Fibroblast of the conjunctiva (primary cell): ENCODE measurements around the gene CHST3.
"Not testable (repeated sequence)": the region's sequence is repeated elsewhere in the genome, so short reads cannot be mapped to it uniquely, and the experiment has no call there.

Experiments
- DNase-seq: peaks from one replicate; pipeline ENCODE4 v3.0.0-alpha.2; 2010; ENCODE audit warnings: low read depth

Gene CHST3

DNA sequence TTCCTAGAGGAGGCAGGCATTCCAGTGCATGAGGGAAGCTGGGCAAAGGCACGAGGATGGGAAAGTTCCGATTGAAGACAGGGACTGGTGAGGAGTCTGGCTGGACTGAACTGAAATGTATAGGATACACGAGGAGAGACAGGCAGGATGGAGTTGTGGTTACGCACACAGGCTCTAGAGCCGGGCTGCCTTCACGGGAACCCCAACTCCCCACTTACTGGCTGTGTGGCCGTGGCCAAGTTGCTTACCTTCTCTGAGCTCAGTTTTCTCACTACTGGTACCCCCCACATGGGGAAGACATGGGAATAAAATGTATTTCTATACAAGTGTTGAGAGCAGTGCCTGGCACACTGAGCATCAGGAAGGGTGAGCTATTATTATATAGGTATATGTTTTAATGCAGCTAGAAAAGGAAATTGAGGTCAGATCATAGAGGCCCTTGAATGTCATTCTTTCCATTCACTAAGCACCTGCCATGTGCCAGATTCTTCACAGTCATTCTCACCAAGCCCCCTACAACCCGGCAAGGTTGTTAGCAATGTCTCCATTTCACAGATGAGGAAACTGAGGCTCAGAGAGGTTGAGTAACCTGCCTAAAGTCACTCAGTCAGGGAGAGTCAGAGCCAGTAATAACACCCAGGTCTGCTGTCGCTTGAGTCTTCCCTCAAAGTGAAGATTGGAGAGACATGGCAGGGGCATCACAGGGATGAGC, 9.7 kb downstream of the CHST3 start:
- no peak for DNase-seq

DNA sequence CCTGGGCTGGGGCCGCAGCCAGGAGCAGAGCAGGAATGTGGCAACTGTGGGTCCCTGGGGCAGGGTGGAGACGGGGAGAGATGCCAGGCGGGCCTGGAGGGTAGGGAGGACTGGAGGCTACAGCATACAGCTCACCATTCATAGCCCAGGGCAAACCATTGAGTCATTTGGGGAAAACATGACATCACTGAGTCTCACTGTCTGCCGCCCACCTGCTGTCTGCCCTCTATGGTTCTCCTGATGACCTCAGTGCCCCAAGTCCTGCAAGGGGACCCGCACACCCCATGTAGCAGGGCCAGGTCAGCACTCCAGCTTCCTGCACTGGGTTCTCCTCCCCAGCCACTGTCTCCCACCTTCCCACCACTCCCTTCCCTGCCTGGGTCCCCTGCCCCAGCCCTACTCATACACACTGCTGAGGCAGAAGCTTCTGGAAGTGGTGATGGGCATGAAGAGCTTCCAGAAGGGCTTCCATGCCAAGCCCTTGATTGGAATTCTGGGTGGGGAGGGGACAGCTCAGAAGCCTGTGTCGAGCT, 10.4 kb downstream of the CHST3 start:
- peak; percentile 42 for DNase-seq

- no peak for DNase-seq
Observed at GRCh38 chr10:71975087-71975870, 11.1 kb downstream of the CHST3 start.

- peak; percentile 43 for DNase-seq
Observed at GRCh38 chr10:71975871-71976725, 11.9 kb downstream of the CHST3 start.

DNA sequence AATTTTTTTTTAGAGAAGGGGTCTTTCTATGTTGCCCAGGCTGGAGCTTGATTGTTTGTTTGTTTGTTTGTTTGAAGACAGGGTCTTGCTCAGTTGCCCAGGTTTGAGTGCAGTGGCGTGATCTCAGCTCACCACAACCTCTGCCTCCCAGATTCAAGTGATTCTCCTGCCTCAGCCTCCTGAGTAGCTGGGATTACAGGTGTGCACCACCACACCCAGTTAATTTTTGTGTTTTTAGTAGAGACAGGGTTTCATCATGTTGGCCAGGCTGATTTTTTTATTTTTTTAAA, 13.4 kb downstream of the CHST3 start:
- not testable (repeated sequence) for DNase-seq

- DNase-seq, result no peak
Observed at GRCh38 chr10:71978476-71978875, 14.3 kb downstream of the CHST3 start.

DNA sequence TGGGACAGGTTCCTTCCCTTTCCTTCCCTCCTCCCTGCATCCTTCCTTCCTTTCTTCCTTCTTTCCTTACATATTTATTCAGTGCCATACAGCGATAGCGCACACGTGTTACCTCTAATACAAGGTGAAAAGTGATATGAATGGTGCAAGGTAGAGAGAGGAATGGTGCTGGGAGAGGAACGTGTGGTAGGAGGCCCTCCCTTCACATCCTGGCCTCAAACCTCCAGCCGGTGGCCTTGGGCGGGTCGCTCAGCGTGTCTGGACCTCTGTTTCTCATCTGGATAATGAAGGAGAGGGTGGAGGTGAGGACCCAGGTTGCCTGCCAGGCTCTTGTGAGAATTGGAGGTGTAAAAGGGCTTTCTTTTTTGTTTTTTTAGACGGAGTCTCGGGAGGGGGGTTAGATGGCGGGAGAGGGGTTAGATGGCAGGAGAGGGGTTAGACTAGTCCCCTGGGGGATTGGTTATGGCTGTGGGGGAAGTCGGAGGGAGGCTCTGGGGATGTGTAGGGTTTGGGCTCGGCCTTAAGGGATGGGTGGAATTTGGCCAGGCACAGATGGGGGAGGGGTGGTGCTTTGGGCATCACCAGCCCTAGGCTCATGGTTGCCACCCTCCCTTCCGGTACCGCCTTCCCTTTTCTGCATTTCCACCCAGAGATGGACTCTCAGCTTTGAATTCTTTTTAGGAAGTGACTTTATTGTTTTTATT, 14.9 kb downstream of the CHST3 start:
- DNase-seq, result no peak

DNA sequence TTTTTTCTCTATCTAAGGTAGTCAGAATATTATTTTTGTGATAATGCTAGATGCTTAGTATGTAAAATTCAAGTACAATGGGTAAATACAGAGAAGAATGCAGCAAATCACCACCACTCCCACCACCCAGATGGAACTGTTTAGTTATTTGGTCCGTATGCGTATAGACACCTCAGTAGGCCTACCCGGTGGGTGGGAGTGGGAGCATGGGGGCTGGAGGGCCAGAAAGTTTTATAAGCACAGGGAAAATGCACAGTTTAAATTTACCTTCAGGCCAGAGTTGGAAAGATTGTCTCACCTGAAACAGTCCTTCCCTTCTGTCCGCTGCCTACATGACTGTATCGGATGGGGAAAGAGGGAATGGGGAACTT, 15.5 kb downstream of the CHST3 start:
- DNase-seq, result no peak

- DNase-seq, result no peak
Observed at GRCh38 chr10:71980181-71981014, 16.2 kb downstream of the CHST3 start.

GRCh38 chr10:71981015-71981875, 17.1 kb downstream of the CHST3 start:
- DNase-seq, result no peak

DNA sequence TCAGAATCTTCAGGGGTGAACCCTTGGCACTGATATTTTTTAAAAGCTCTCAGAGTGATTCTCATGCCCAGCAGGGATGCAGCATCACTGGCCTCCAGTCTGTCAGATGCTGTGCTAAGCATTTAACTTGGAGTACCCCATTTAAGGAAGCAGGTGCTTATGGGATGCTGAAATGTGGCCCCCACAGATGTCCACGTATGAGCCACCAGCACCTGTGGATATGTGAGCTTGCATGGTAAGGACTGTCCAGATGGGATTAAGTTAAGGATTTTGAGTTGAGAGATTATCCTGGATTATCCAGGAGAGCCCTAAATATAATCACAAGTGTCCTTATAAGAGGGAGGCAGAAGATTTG, 17.7 kb downstream of the CHST3 start:
- DNase-seq, result no peak

- DNase-seq, result no peak
Observed at GRCh38 chr10:71982269-71983178, 18.3 kb downstream of the CHST3 start.

GRCh38 chr10:71984126-71984808, 20.1 kb downstream of the CHST3 start:
- DNase-seq, result no peak

- DNase-seq, result no peak
Observed at GRCh38 chr10:71984809-71985388, 20.7 kb downstream of the CHST3 start.

DNA sequence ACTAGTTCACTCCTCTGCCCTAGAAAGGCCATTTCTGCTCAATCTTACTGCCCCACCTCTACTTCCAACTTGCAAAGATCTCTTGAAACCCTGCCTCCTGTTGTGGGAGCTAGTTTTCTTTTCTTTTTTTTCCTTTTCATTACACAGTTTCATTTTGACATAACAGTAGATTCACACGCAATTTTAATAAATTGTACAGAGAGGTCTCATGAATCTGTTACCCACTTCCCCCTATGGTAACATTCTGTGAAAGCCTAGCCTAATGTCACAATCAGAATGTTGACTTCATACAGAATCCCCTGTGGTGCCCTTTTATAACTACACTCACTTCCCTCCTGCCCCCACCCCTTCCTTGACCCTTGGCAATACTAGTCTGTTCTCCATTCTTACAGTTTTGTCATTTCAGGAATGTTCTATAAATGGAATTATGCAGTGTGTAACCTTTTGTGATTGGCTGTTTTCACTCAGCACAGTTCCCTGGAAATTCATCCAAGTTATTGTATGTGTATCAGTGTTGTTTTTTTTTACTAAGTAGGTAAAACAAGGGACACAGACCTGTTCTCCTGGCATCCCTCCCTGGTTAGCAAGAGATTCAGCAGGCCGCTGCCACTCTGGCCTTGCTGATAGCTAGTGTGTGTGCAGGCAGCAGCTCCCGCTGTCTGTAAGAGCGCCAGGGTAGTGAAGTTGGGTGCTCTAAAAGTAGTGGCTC, 21.5 kb downstream of the CHST3 start:
- peak; percentile 80 for DNase-seq

DNA sequence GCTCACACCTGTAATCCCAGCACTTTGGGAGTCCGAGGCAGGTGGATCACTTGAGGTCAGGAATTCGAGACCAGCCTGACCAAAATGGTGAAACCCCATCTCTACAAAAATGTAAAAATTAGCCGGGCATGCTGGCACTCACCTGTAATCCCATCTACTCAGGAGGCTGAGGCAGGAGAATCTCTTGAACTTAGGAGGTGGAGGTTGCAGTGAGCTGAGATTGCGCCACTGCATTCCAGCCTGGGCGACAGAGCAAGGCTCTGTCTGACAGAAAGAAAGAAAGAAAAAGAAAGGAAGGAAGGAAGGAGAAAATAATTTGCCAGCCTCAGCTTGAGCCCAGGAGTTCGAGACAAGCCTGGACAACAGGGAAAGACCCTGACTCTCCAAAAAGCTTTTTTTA, 24.7 kb downstream of the CHST3 start:
- DNase-seq, result not testable (repeated sequence)

DNA sequence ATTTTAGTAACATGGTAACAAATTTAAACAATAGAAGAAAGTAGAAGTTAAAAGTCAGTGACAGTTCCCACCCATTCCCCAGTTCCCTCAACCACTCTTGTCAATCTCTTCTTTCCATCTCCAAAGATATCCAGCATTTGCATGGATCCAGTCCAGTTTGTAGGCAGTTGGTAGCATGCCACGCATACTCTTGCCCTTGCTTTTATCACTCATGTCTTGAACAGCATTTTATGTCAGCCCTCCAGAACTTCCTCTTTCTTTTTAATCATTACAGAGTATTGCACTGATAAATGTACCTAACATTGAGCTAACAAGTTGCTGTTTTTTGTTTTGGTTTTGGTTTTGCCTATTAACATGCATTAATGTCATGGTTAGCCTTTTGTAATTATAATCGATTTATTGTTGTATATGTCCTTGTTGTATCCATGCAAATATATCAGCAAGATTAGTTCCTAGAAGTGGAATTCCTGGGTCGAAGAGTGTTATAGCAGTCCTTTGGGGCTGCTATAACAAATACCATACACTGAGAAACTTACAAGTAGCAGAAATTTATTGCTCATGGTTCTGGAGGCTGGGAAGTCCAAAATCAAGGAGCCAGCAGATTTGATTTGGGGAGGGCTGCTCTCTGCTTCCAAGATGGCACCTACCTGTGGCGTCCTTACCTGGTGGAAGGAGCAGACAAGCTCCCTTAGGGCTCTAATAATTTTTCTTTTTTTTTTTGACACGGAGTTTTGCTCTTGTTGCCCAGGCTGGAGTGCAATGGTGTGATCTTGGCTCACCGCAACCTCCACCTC, 25.7 kb downstream of the CHST3 start:
- no peak for DNase-seq
